K562 (cell line): Measurements from ENCODE around the gene STXBP4. TPM values are rescaled to one million over a fixed set of nuclear protein-coding genes. Genes with fewer than 3 reads are reported as not detected.

Experiments
- ATAC-seq: fragments of 200-7000 bp; cut with Tn5 transposase; 3 replicates; pipeline ENCODE4 v1.9.1; 2020; ENCODE audit warnings: moderate library complexity
- BruUV-seq: library from RNA; stranded (reverse); fragments of 400-500 nt; replicated peaks from 2 replicates; lab custom pipeline; 2021; lab: Mats Ljungman, UMichigan
- CTCF ChIA-PET: fragments of 300-600 bp; formaldehyde crosslinking; extraction: SDS; loops from one replicate; lab custom pipeline; 2021; ENCODE audit warnings: low intra/inter-chr PET ratio; lab: Yijun Ruan, JAX
- POLR2A ChIA-PET: fragments of 300-600, 350-650 bp; sonication (Branson Sonifier 250); formaldehyde crosslinking; extraction: SDS; loops from one replicate; lab custom pipeline; 2021; ENCODE audit warnings: antibody characterized with exemption, inconsistent platforms; lab: Yijun Ruan, JAX
- DNase-seq, 4 experiments: peaks; one replicate each; pipeline versions ENCODE4 v3.0.0 to v3.0.0-alpha.2; 2011 to 2018; ENCODE audit warnings: low spot score in 3 of 4, mixed read lengths in 3 of 4; ENCODE audit errors: extremely low read depth in 1 of 4
- FAIRE-seq: peaks from 2 replicates; lab custom pipeline; 2011; peaks lifted over from hg19 to GRCh38; lab: Jason Lieb, UNC
- H2AFZ ChIP-seq: 2 replicates; pipeline ENCODE4 v1.6.0; 2011; ENCODE audit warnings: low read depth, low read length, control low read depth, inconsistent platforms
- H3K27ac ChIP-seq: fragments of 200-600 bp; 3 replicates; pipeline ENCODE4 v1.8.0; 2011; ENCODE audit warnings: low read depth, mild to moderate bottlenecking, control low read depth, inconsistent platforms, low read length, moderate library complexity, mixed read lengths; ENCODE audit errors: extremely low read depth
- H3K27me3 ChIP-seq, 2 experiments: fragments of 300-600 bp in 1 of 2; 2 replicates in 1 of 2; 3 replicates in 1 of 2; pipeline versions ENCODE4 v1.6.0 to v1.8.0; 2011; ENCODE audit warnings: inconsistent platforms in 2 of 2, low read length in 2 of 2, mild to moderate bottlenecking in 1 of 2, mixed read lengths in 1 of 2, moderate library complexity in 1 of 2; ENCODE audit not compliant: control insufficient read depth in 2 of 2, insufficient read depth in 2 of 2
- H3K36me3 ChIP-seq: fragments of 300-600 bp; 3 replicates; pipeline ENCODE4 v1.8.0; 2011; ENCODE audit warnings: mild to moderate bottlenecking, low read length, inconsistent platforms; ENCODE audit not compliant: control insufficient read depth, insufficient read depth
- H3K4me1 ChIP-seq, 2 experiments: fragments of 200-600 bp in 1 of 2; replicated peaks in 1 of 2; 2 replicates in 1 of 2; 3 replicates in 1 of 2; pipeline versions ENCODE4 v1.5.1 to v1.8.0; 2011; ENCODE audit warnings: inconsistent platforms in 2 of 2, low read length in 2 of 2, mild to moderate bottlenecking in 1 of 2, mixed read lengths in 1 of 2, moderate library complexity in 1 of 2; ENCODE audit not compliant: control insufficient read depth in 2 of 2, insufficient read depth in 2 of 2
- H3K4me2 ChIP-seq: 2 replicates; pipeline ENCODE4 v1.6.1; 2011; ENCODE audit warnings: low read length, control low read depth, inconsistent platforms, mixed read lengths; ENCODE audit not compliant: insufficient read depth
- H3K4me3 ChIP-seq: fragments of 200-600 bp; sonication (generic), shearing (Covaris generic); 2 replicates; pipeline ENCODE4 v1.5.1; 2016; ENCODE audit warnings: control low read depth, inconsistent platforms
- H3K79me2 ChIP-seq: fragments of 200-600 bp; 3 replicates; pipeline ENCODE4 v1.8.0; 2011; ENCODE audit warnings: low read length, inconsistent platforms; ENCODE audit not compliant: control insufficient read depth, insufficient read depth
- H3K9ac ChIP-seq, 2 experiments: 2 replicates each; pipeline versions ENCODE4 v1.6.0 to v1.6.1; 2011; ENCODE audit warnings: low read depth in 2 of 2, low read length in 2 of 2, control low read depth in 1 of 2, inconsistent platforms in 1 of 2, mild to moderate bottlenecking in 1 of 2, mixed read lengths in 1 of 2; ENCODE audit not compliant: insufficient read depth in 1 of 2
- H3K9me1 ChIP-seq: one replicate; pipeline ENCODE4 v1.6.0; 2011; ENCODE audit warnings: inconsistent platforms, mild to moderate bottlenecking, low read length, moderate library complexity; ENCODE audit not compliant: control insufficient read depth, insufficient read depth
- H3K9me3 ChIP-seq: replicated peaks from 2 replicates; pipeline ENCODE4 v1.5.1; 2011; ENCODE audit warnings: low read depth, low read length, inconsistent platforms; ENCODE audit not compliant: control insufficient read depth, insufficient read depth
- H4K20me1 ChIP-seq: replicated peaks from 2 replicates; pipeline ENCODE4 v1.6.1; 2011; ENCODE audit warnings: low read length, inconsistent platforms, mixed read lengths; ENCODE audit not compliant: control insufficient read depth, insufficient read depth
- BCOR ChIP-seq: fragments of 450-650 bp; IDR thresholded peaks from 2 replicates; pipeline ENCODE4 v1.6.1; 2016
- DPF2 ChIP-seq: fragments of 450-650 bp; IDR thresholded peaks from 2 replicates; pipeline ENCODE4 v1.6.1; 2016
- KDM1A ChIP-seq, 2 experiments: fragments of 450-650 bp; IDR thresholded peaks; 2 replicates each; pipeline ENCODE4 v1.6.1; 2016; ENCODE audit warnings: mild to moderate bottlenecking in 2 of 2
- NFE2 ChIP-seq: IDR thresholded peaks from 2 replicates; pipeline ENCODE4 v1.6.1; 2014; ENCODE audit warnings: antibody characterized with exemption, low read depth
- RCOR1 ChIP-seq, 2 experiments: IDR thresholded peaks; 2 replicates each; pipeline ENCODE4 v1.6.1; 2012; ENCODE audit warnings: low read depth in 2 of 2, low read length in 2 of 2, borderline replicate concordance in 1 of 2, improper control_type of control experiment in 1 of 2
- SMARCA4 ChIP-seq: fragments of 450-650 bp; IDR thresholded peaks from 2 replicates; pipeline ENCODE4 v1.6.1; 2016
- TOE1 ChIP-seq, 2 experiments: fragments of 450-650 bp in 1 of 2; sonication (generic) in 1 of 2; formaldehyde crosslinking in 1 of 2; IDR thresholded peaks; 2 replicates each; pipeline versions ENCODE4 v1.7.1 to v1.8.0; 2016 to 2022; ENCODE audit warnings: borderline replicate concordance in 2 of 2, mild to moderate bottlenecking in 2 of 2, antibody characterized with exemption in 1 of 2, inconsistent platforms in 1 of 2, low read depth in 1 of 2, missing genetic modification reagents in 1 of 2, moderate library complexity in 1 of 2
- ZNF12 ChIP-seq: sonication (generic); formaldehyde crosslinking; IDR thresholded peaks from 2 replicates; pipeline ENCODE4 v1.4.0; 2020; ENCODE audit warnings: mild to moderate bottlenecking, missing genetic modification reagents
- ZNF253 ChIP-seq: fragments of 250-450 bp; sonication (Bioruptor Pico); conservative IDR thresholded peaks from 2 replicates; pipeline ENCODE4 v1.6.1; 2021; ENCODE audit warnings: mild to moderate bottlenecking
- ZNF77 ChIP-seq: fragments of 250-450 bp; sonication (Bioruptor Pico); IDR thresholded peaks from 2 replicates; pipeline ENCODE4 v1.5.0; 2020
- WGBS: fragments of 100-300 bp; shearing (Covaris generic); methylation state at CpG from one replicate; pipeline ENCODE4 v1.1.6; 2016; ENCODE audit warnings: low coverage, mixed read lengths; ENCODE audit not compliant: insufficient coverage; ENCODE audit errors: missing lambda C conversion rate; 5-methylcytosine and 5-hydroxymethylcytosine counted together
- in situ Hi-C: fragments of 300-500 bp; cut with MboI; formaldehyde crosslinking; loops from 4 replicates; pipeline ENCODE4 v1.15.0; 2018; ENCODE audit warnings: inconsistent platforms, mixed read lengths
- intact Hi-C: fragments of 100-400 bp; cut with micrococcal nuclease; formaldehyde crosslinking; loops from 2 replicates; pipeline ENCODE4 v1.14.2; 2022
- polyA plus RNA-seq, 8 experiments: library from polyadenylated mRNA; depleted of rRNA in 4 of 8; stranded (reverse) in 5 of 8; unstranded in 3 of 8; fragments of >200 nt; fragmentation: Nextera tagmentation in 2 of 8; fragmentation: Illumina TruSeq in 1 of 8; extraction: Ambion mirVana in 2 of 8; extraction: Trizol in 1 of 8; gene quantifications; 2 replicates each; pipeline versions ENCODE4 v1.2.1 to v1.2.3, GENCODE V29; 2011 to 2014; ENCODE audit warnings: inconsistent platforms in 1 of 8, missing spikeins in 1 of 8
- total RNA-seq, 7 experiments: library from RNA; depleted of rRNA in 6 of 7; stranded (reverse); fragments of >200 nt in 6 of 7; fragmentation: Illumina TruSeq in 2 of 7; extraction: Trizol in 2 of 7; gene quantifications; 2 replicates each; pipeline versions ENCODE4 v1.2.1 to v1.2.3, GENCODE V29; 2011 to 2021; ENCODE audit warnings: low replicate concordance in 1 of 7
- TF ChIP-seq, protein P1 (sequence below), 2 experiments: IDR thresholded peaks in 1 of 2; conservative IDR thresholded peaks in 1 of 2; 2 replicates each; pipeline ENCODE4 v1.6.1; 2016; ENCODE audit warnings: low read depth in 2 of 2, mild to moderate bottlenecking in 1 of 2, missing compliant biosample characterization in 1 of 2, missing genetic modification characterization in 1 of 2, moderate library complexity in 1 of 2
- TF ChIP-seq, protein P2 (sequence below): fragments of 250-450 bp; sonication (Bioruptor Pico); IDR thresholded peaks from 2 replicates; pipeline ENCODE4 v1.5.0; 2021
- TF ChIP-seq, protein P3 (sequence below): fragments of 450-650 bp; IDR thresholded peaks from 2 replicates; pipeline ENCODE4 v1.7.1; 2018; ENCODE audit warnings: mild to moderate bottlenecking, low read depth; ENCODE audit not compliant: partially characterized antibody

The STXBP4 gene
- total and polyA plus RNA-seq, 9 of the 15 experiments (the other 6 are each of a cell fraction or from before 2014, with no cell fraction given) = 11.6 to 23.2 (median 18.5) TPM

DNA sequence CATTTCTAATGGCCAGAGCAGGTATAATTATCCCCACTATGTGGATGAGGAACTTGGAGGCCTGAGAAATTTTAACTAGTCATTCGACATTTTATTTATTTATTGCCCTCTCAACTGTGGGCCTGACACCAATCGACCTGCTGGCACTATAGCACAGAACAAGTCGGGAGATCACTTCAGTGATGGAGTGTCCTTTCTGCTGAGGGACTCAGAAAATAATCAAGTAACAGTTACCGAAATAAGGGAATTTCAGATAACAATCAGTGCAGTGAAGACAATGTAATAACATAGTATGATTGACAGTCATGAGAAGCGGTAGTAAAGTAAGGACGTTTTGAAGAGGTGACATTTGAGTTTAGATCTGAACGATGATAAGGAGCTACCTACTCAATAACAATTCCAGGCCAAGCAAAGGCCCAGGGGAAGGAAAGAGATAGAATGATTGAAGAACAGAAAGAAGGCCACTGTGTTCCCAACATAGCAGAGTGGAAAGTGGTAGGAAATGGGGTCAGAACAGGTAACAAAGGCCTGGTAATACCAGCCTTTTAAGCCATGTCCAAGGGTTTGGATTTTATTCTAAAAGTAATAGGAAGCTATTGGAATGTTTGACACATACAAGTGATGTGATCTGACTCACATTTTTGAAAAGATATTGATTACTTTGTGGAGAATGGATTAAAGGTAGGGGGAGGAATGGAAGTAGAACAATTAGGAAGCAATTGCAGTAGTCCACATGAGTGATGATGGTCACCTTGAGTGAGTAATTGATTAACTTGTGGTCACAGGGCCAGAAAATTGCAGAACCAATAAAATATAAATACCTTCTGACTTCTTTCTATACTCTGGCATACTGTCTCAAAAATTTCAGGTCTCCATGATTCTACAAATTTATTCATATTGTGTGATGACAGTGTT lies 1.4 kb downstream of the STXBP4 start:
- ATAC-seq (no peak), DNase-seq (peak in 1 of 4 experiments; percentile 9), FAIRE-seq (no peak)
- Histone ChIP-seq H3K36me3 (peaks cover 6% of the 10 kb centered on the region), H3K9me1 (no peaks in the 10 kb centered on the region), H4K20me1 (no peaks in the 10 kb centered on the region), H3K4me3 (peak overlapping the region; percentile 79), H3K9ac (peak overlapping the region; percentile 23 to 86; a peak in 3 of 4 replicates), H3K4me1 (peaks cover 0 to 21% of the 10 kb centered on the region in 2 experiments), H3K79me2 (peaks cover 97% of the 10 kb centered on the region), H3K9me3 (no peaks in the 10 kb centered on the region), H3K27ac (peak overlapping the region; percentile 79), H3K4me2 (peak overlapping the region; percentile 97), H3K27me3 (no peaks in the 10 kb centered on the region), H2AFZ (peak overlapping the region; percentile 98)
- BruUV-seq = no TSS peak
- in situ Hi-C loops (no loop called here), intact Hi-C loops (no loop called here)
- POLR2A ChIA-PET = interaction anchor here (0.6 to 1.7 kb wide), 3 partner anchors 19 to 399 kb away, joined by 3 to 5 read pairs (median 3); no protein-coding TSS in a partner anchor
- 0% methylated on average over 7 of the region's 7 CpGs for WGBS
- CTCF ChIA-PET = interaction anchor here (0.6 kb wide), 1 partner anchor 10 kb away, joined by 3 read pairs; no protein-coding TSS in a partner anchor
- TF ChIP-seq, protein P1, sequence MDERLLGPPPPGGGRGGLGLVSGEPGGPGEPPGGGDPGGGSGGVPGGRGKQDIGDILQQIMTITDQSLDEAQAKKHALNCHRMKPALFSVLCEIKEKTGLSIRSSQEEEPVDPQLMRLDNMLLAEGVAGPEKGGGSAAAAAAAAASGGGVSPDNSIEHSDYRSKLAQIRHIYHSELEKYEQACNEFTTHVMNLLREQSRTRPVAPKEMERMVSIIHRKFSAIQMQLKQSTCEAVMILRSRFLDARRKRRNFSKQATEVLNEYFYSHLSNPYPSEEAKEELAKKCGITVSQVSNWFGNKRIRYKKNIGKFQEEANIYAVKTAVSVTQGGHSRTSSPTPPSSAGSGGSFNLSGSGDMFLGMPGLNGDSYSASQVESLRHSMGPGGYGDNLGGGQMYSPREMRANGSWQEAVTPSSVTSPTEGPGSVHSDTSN (CRISPR knock-in tag; IDR thresholded peaks at IDR 0.05; ENCODE audit: low read depth) = peak; percentile 40; the same call in 1 of the 2 replicates
- TF ChIP-seq, protein P1 (tag; conservative IDR thresholded peaks at IDR 0.05; ENCODE audit: low read depth) = peak; percentile 80
- TF ChIP-seq ZNF12 (CRISPR knock-in tag) = no peak
- TF ChIP-seq, protein P2, sequence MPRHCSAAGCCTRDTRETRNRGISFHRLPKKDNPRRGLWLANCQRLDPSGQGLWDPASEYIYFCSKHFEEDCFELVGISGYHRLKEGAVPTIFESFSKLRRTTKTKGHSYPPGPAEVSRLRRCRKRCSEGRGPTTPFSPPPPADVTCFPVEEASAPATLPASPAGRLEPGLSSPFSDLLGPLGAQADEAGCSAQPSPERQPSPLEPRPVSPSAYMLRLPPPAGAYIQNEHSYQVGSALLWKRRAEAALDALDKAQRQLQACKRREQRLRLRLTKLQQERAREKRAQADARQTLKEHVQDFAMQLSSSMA (CRISPR knock-in tag) = no peak
- TF ChIP-seq RCOR1 (IDR thresholded peaks at IDR 0.05; ENCODE audit: borderline replicate concordance in 1 of 2, low read depth in 2 of 2, low read length in 2 of 2) = 0 out of 4 replicates have a peak, but pooled peaks of 1 of the 2 experiments have one; percentile 13
- TF ChIP-seq BCOR = peak; percentile 74; the same call in 1 of the 2 replicates
- no peak for TF ChIP-seq ZNF77
- TF ChIP-seq NFE2 = 0 out of 2 replicates have a peak, but pooled peaks have one; percentile 13
- TF ChIP-seq TOE1 (IDR thresholded peaks at IDR 0.05; ENCODE audit: borderline replicate concordance) = no peak
- TF ChIP-seq TOE1 (CRISPR knock-in tag; IDR thresholded peaks at IDR 0.05; ENCODE audit: borderline replicate concordance, low read depth) = no peak
- TF ChIP-seq, protein P3, sequence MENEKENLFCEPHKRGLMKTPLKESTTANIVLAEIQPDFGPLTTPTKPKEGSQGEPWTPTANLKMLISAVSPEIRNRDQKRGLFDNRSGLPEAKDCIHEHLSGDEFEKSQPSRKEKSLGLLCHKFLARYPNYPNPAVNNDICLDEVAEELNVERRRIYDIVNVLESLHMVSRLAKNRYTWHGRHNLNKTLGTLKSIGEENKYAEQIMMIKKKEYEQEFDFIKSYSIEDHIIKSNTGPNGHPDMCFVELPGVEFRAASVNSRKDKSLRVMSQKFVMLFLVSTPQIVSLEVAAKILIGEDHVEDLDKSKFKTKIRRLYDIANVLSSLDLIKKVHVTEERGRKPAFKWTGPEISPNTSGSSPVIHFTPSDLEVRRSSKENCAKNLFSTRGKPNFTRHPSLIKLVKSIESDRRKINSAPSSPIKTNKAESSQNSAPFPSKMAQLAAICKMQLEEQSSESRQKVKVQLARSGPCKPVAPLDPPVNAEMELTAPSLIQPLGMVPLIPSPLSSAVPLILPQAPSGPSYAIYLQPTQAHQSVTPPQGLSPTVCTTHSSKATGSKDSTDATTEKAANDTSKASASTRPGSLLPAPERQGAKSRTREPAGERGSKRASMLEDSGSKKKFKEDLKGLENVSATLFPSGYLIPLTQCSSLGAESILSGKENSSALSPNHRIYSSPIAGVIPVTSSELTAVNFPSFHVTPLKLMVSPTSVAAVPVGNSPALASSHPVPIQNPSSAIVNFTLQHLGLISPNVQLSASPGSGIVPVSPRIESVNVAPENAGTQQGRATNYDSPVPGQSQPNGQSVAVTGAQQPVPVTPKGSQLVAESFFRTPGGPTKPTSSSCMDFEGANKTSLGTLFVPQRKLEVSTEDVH = no peak
- peak; percentile 42; the same call in 1 of the 2 replicates for TF ChIP-seq DPF2
- 0 out of 2 replicates have a peak, but pooled peaks have one; percentile 14 for TF ChIP-seq SMARCA4
- TF ChIP-seq ZNF253 (CRISPR knock-in tag) = no peak
- peak in 1 of 2 experiments; percentile 44; a peak in 1 of 4 replicates for TF ChIP-seq KDM1A (IDR thresholded peaks at IDR 0.05)
